Endothelial cell of umbilical vein (primary cell): ENCODE results near the gene TNS1. TPM values are rescaled to one million over a fixed set of nuclear protein-coding genes. Genes with fewer than 3 reads are reported as not detected.

Experiments
- BruUV-seq: library from RNA; stranded (reverse); fragments of 400-500 nt; replicated peaks from 2 replicates; lab custom pipeline; 2021; lab: Mats Ljungman, UMichigan
- CTCF ChIA-PET: fragments of 300-600, 350-600 bp; sonication (Branson Sonifier 250); formaldehyde crosslinking; loops from one replicate; lab custom pipeline; 2021; ENCODE audit warnings: antibody characterized with exemption, inconsistent platforms; lab: Charles Lee
- POLR2A ChIA-PET: fragments of 300-600, 350-600 bp; sonication (Branson Sonifier 250); formaldehyde crosslinking; loops from one replicate; lab custom pipeline; 2021; ENCODE audit warnings: antibody characterized with exemption, inconsistent platforms; lab: Charles Lee
- DNase-seq: peaks from one replicate; pipeline ENCODE4 v3.0.0-alpha.2; 2011; ENCODE audit warnings: low read depth, low spot score
- FAIRE-seq: peaks from 2 replicates; lab custom pipeline; 2011; peaks lifted over from hg19 to GRCh38; lab: Jason Lieb, UNC
- H2AFZ ChIP-seq: 2 replicates; pipeline ENCODE4 v1.6.0; 2012; ENCODE audit warnings: low read depth, low read length, control low read depth, inconsistent platforms
- H3K27ac ChIP-seq: 2 replicates; pipeline ENCODE4 v1.5.1; 2011; ENCODE audit warnings: low read depth, mild to moderate bottlenecking, control low read depth, low read length, moderate library complexity; ENCODE audit not compliant: insufficient read depth
- H3K27me3 ChIP-seq, 2 experiments: 2 replicates each; pipeline versions ENCODE4 v1.6.0 to v1.6.1; 2011; ENCODE audit warnings: low read length in 2 of 2, mixed read lengths in 1 of 2; ENCODE audit not compliant: control insufficient read depth in 2 of 2, insufficient read depth in 2 of 2
- H3K36me3 ChIP-seq, 2 experiments: 2 replicates in 1 of 2; 3 replicates in 1 of 2; pipeline ENCODE4 v1.5.1; 2011; ENCODE audit warnings: low read length in 2 of 2, mild to moderate bottlenecking in 1 of 2, moderate library complexity in 1 of 2; ENCODE audit not compliant: control insufficient read depth in 2 of 2, insufficient read depth in 2 of 2; ENCODE audit errors: extremely low read depth in 1 of 2
- H3K4me1 ChIP-seq: 3 replicates; pipeline ENCODE4 v1.5.1; 2011; ENCODE audit warnings: mild to moderate bottlenecking, low read length; ENCODE audit not compliant: control insufficient read depth, insufficient read depth; ENCODE audit errors: extremely low read depth
- H3K4me2 ChIP-seq: 2 replicates; pipeline ENCODE4 v1.6.1; 2011; ENCODE audit warnings: low read length, control low read depth, mixed read lengths; ENCODE audit not compliant: insufficient read depth
- H3K4me3 ChIP-seq, 3 experiments: fragments of 200-600 bp in 1 of 3; sonication (generic), shearing (Covaris generic) in 1 of 3; replicated peaks in 1 of 3; 2 replicates each; pipeline ENCODE4 v1.5.1; 2011 to 2016; ENCODE audit warnings: control low read depth in 3 of 3, low read length in 3 of 3, mild to moderate bottlenecking in 2 of 3, inconsistent platforms in 1 of 3, low read depth in 1 of 3, moderate library complexity in 1 of 3; ENCODE audit not compliant: insufficient read depth in 1 of 3
- H3K79me2 ChIP-seq: 2 replicates; pipeline ENCODE4 v1.6.0; 2012; ENCODE audit warnings: low read length, inconsistent platforms; ENCODE audit not compliant: control insufficient read depth, insufficient read depth
- H3K9ac ChIP-seq: replicated peaks from 2 replicates; pipeline ENCODE3; 2011; ENCODE audit warnings: low read length, control low read depth; ENCODE audit not compliant: insufficient read depth; ENCODE audit errors: extremely low read depth
- H3K9me1 ChIP-seq: replicated peaks from 3 replicates; pipeline ENCODE4 v1.6.0; 2011; ENCODE audit warnings: mild to moderate bottlenecking, low read length; ENCODE audit not compliant: control insufficient read depth, insufficient read depth; ENCODE audit errors: extremely low read depth
- H3K9me3 ChIP-seq: replicated peaks from 2 replicates; pipeline ENCODE4 v1.5.1; 2012; ENCODE audit warnings: low read length, inconsistent platforms; ENCODE audit not compliant: control insufficient read depth, insufficient read depth
- H4K20me1 ChIP-seq: replicated peaks from 2 replicates; pipeline ENCODE3; 2011; ENCODE audit warnings: mild to moderate bottlenecking, low read length; ENCODE audit not compliant: control insufficient read depth, insufficient read depth; ENCODE audit errors: extremely low read depth
- CTCF ChIP-seq, 2 donors: IDR thresholded peaks; 1 replicate in 1 of 2; 2 replicates in 1 of 2; pipeline ENCODE4 v1.5.1; 2011; ENCODE audit warnings: low read length in 2 of 2, mild to moderate bottlenecking in 2 of 2, moderate library complexity in 2 of 2, control low read depth in 1 of 2, inconsistent platforms in 1 of 2, low read depth in 1 of 2; ENCODE audit not compliant: insufficient read depth in 1 of 2; ENCODE audit errors: extremely low read depth in 1 of 2
- EZH2 ChIP-seq: IDR thresholded peaks from 2 replicates; pipeline ENCODE4 v1.6.1; 2012; ENCODE audit warnings: borderline replicate concordance, low read depth, mild to moderate bottlenecking, moderate library complexity, low read length, inconsistent platforms; ENCODE audit not compliant: severe bottlenecking
- FOS ChIP-seq: IDR thresholded peaks from 2 replicates; pipeline ENCODE4 v1.6.1; 2011; ENCODE audit warnings: mild to moderate bottlenecking, low read length, moderate library complexity, borderline replicate concordance; ENCODE audit not compliant: insufficient read depth
- GATA2 ChIP-seq: IDR thresholded peaks from 2 replicates; pipeline ENCODE4 v1.7.0; 2011; ENCODE audit warnings: low read depth, mild to moderate bottlenecking, moderate library complexity, mixed read lengths, low read length; ENCODE audit not compliant: insufficient read length, insufficient read depth
- JUN ChIP-seq: IDR thresholded peaks from 2 replicates; pipeline ENCODE4 v1.6.1; 2011; ENCODE audit warnings: borderline replicate concordance, low read depth; ENCODE audit not compliant: insufficient read length, insufficient read depth
- MAX ChIP-seq: IDR thresholded peaks from 2 replicates; pipeline ENCODE4 v1.6.1; 2011; ENCODE audit not compliant: insufficient read depth, insufficient read length
- MYC ChIP-seq: IDR thresholded peaks from one replicate; pipeline ENCODE4 v1.6.1; 2011; ENCODE audit warnings: mild to moderate bottlenecking, low read depth, low read length
- POLR2A ChIP-seq: IDR thresholded peaks from 2 replicates; pipeline ENCODE4 v1.6.1; 2012; ENCODE audit warnings: low read depth, mild to moderate bottlenecking, control low read depth, low read length
- POLR2AphosphoS5 ChIP-seq: IDR thresholded peaks from 2 replicates; pipeline ENCODE4 v1.6.1; 2012; ENCODE audit warnings: low read depth, mild to moderate bottlenecking, control low read depth, low read length, moderate library complexity; ENCODE audit not compliant: insufficient read depth
- dilution Hi-C: fragments of 300-500 bp; cut with MboI; formaldehyde crosslinking; loops from one replicate; pipeline ENCODE4 v1.15.0; 2019; ENCODE audit warnings: low sequenced_read_pairs; ENCODE audit not compliant: extremely low pct_ligation_motif_present
- intact Hi-C: fragments of 100-400 bp; cut with micrococcal nuclease; formaldehyde crosslinking; loops from one replicate; pipeline ENCODE4 v1.10.0; 2022
- polyA plus RNA-seq, 4 experiments: library from polyadenylated mRNA; depleted of rRNA in 3 of 4; stranded (reverse) in 3 of 4; unstranded in 1 of 4; fragments of >200 nt; gene quantifications; 2 replicates each; pipeline versions ENCODE4 v1.2.1 to v1.2.3, GENCODE V29; 2011 to 2012; ENCODE audit warnings: missing spikeins in 1 of 4
- total RNA-seq: library from RNA; stranded (reverse); gene quantifications from 2 replicates; pipeline ENCODE4 v1.2.3, GENCODE V29; 2021

The TNS1 gene
- total and polyA plus RNA-seq, 2 donors (not counting 3 experiments of a cell fraction or from before 2014, with no cell fraction given): 11.0 to 52.1 TPM

- Histone ChIP-seq H3K9ac (no peak overlapping the region), H3K4me3 (no peak overlapping the region), H3K9me3 (no peaks in the 10 kb centered on the region), H3K27ac (no peak overlapping the region), H4K20me1 (no peaks in the 10 kb centered on the region), H3K9me1 (no peaks in the 10 kb centered on the region), H3K27me3 (no peaks in the 10 kb centered on the region), H3K79me2 (no peaks in the 10 kb centered on the region), H3K36me3 (no peaks in the 10 kb centered on the region), H3K4me2 (no peak overlapping the region), H2AFZ (no peak overlapping the region), H3K4me1 (peaks cover 8% of the 10 kb centered on the region)
- BruUV-seq: no TSS peak
- no peak for TF ChIP-seq MYC
- CTCF ChIA-PET: interaction anchor here (1.1 kb wide), 1 partner anchor 81 kb away, joined by 3 read pairs; no protein-coding TSS in a partner anchor
- DNase-seq: no peak
- POLR2A ChIA-PET: no interaction called here
- dilution Hi-C loops: no loop called here
- intact Hi-C loops: no loop called here
- FAIRE-seq: no peak
These were observed 136.3 kb downstream of the TNS1 start for GRCh38 chr2:217866457-217866856.

- Histone ChIP-seq H3K4me2 (no peak overlapping the region), H3K9me1 (no peaks in the 10 kb centered on the region), H3K36me3 (no peaks in the 10 kb centered on the region), H3K4me1 (peaks cover 8% of the 10 kb centered on the region), H3K9me3 (no peaks in the 10 kb centered on the region), H3K27me3 (no peaks in the 10 kb centered on the region), H3K27ac (no peak overlapping the region), H3K9ac (no peak overlapping the region), H2AFZ (no peak overlapping the region), H3K4me3 (no peak overlapping the region), H4K20me1 (no peaks in the 10 kb centered on the region), H3K79me2 (no peaks in the 10 kb centered on the region)
- intact Hi-C loops: no loop called here
- dilution Hi-C loops: no loop called here
- ChIA-PET CTCF (interaction anchor here (0.8 kb wide), 1 partner anchor 129 kb away, joined by 3 read pairs; no protein-coding TSS in a partner anchor), POLR2A (no interaction called here)
- TF ChIP-seq CTCF (IDR thresholded peaks at IDR 0.05; ENCODE audit: extremely low read depth in 1 of 2, insufficient read depth in 1 of 2, low read depth in 1 of 2, low read length in 2 of 2) (no peak), GATA2 (no peak), MAX (no peak), FOS (no peak), EZH2 (no peak), POLR2AphosphoS5 (no peak), JUN (no peak), POLR2A (no peak), MYC (no peak)
- FAIRE-seq: no peak
- DNase-seq: no peak
- BruUV-seq: no TSS peak
These were observed 137.6 kb downstream of the TNS1 start for GRCh38 chr2:217864963-217865772.
